GM21423 (cell line): Measurements from ENCODE around the gene DICER1.

Experiments
- ATAC-seq: cut with Tn5 transposase; IDR thresholded peaks from one replicate; pipeline ENCODE4 v1.9.1; 2021; ENCODE audit warnings: mild to moderate bottlenecking, moderate library complexity; ENCODE audit not compliant: unreplicated experiment

The DICER1 gene

GRCh38 chr14:95043732-95044462, 113.4 kb downstream of the DICER1 start:
- no peak for ATAC-seq

- no peak for ATAC-seq
These were observed 114.0 kb downstream of the DICER1 start for GRCh38 chr14:95043314-95043713.

GRCh38 chr14:95041477-95042020, 115.8 kb downstream of the DICER1 start:
- ATAC-seq, result no peak

- no peak for ATAC-seq
These were observed 116.4 kb downstream of the DICER1 start for GRCh38 chr14:95040708-95041476.

- no peak for ATAC-seq
These were observed 117.4 kb downstream of the DICER1 start for GRCh38 chr14:95039993-95040348.

GRCh38 chr14:95039259-95039992, 117.9 kb downstream of the DICER1 start:
- no peak for ATAC-seq

GRCh38 chr14:95038521-95039250, 118.6 kb downstream of the DICER1 start:
- ATAC-seq, result no peak

GRCh38 chr14:95037273-95037672, 120.1 kb downstream of the DICER1 start:
- no peak for ATAC-seq
